H1 (cell line): ENCODE data around the gene PPEF2. TPM values are rescaled to one million over a fixed set of nuclear protein-coding genes. Genes with fewer than 3 reads are reported as not detected.

Experiments used
- CTCF ChIA-PET: fragments of 300-600 bp; sonication (Branson Sonifier 250); formaldehyde crosslinking; loops from one replicate; lab custom pipeline; 2021; ENCODE audit not compliant: partially characterized antibody; lab: Charles Lee
- POLR2A ChIA-PET: fragments of 300-600 bp; sonication (Branson Sonifier 250); formaldehyde crosslinking; loops from one replicate; lab custom pipeline; 2021; ENCODE audit warnings: inconsistent platforms; ENCODE audit not compliant: partially characterized antibody; lab: Charles Lee
- DNase-seq, 2 experiments: peaks; one replicate each; pipeline versions ENCODE4 v3.0.0 to v3.0.0-alpha.2; 2010 to 2022; ENCODE audit warnings: low spot score in 2 of 2, low read depth in 1 of 2, mixed read lengths in 1 of 2
- FAIRE-seq: peaks from 2 replicates; lab custom pipeline; 2011; peaks lifted over from hg19 to GRCh38; lab: Jason Lieb, UNC
- H2AFZ ChIP-seq: 2 replicates; pipeline ENCODE4 v1.8.1; 2012; ENCODE audit warnings: low read length, inconsistent platforms
- H2AK5ac ChIP-seq: 2 replicates; pipeline ENCODE4 v1.6.1; 2013; ENCODE audit warnings: low read depth, low read length
- H2BK120ac ChIP-seq: replicated peaks from 2 replicates; pipeline ENCODE3; 2013; ENCODE audit warnings: low read depth, low read length, inconsistent platforms
- H2BK12ac ChIP-seq: 2 replicates; pipeline ENCODE4 v1.6.1; 2013; ENCODE audit warnings: low read depth, low read length
- H2BK15ac ChIP-seq: 2 replicates; pipeline ENCODE4 v1.6.1; 2013; ENCODE audit warnings: low read length
- H2BK20ac ChIP-seq: 2 replicates; pipeline ENCODE4 v1.6.1; 2013; ENCODE audit warnings: low read length
- H2BK5ac ChIP-seq: 2 replicates; pipeline ENCODE4 v1.6.1; 2013; ENCODE audit warnings: low read depth, low read length
- H3K14ac ChIP-seq: 2 replicates; pipeline ENCODE4 v1.6.1; 2013; ENCODE audit warnings: inconsistent platforms; ENCODE audit not compliant: insufficient read length
- H3K18ac ChIP-seq: 2 replicates; pipeline ENCODE4 v1.6.1; 2013; ENCODE audit warnings: low read length; ENCODE audit errors: extremely low read depth
- H3K23ac ChIP-seq: 2 replicates; pipeline ENCODE4 v1.6.1; 2013; ENCODE audit warnings: inconsistent platforms; ENCODE audit not compliant: insufficient read length
- H3K23me2 ChIP-seq: 2 replicates; pipeline ENCODE4 v1.6.1; 2013; ENCODE audit warnings: low read depth, low read length
- H3K27ac ChIP-seq: 2 replicates; pipeline ENCODE4 v1.6.1; 2011; ENCODE audit warnings: low read depth, low read length, inconsistent platforms
- H3K27me3 ChIP-seq, 4 experiments: replicated peaks in 1 of 4; 1 replicate in 1 of 4; 2 replicates in 3 of 4; pipeline versions ENCODE4 v1.6.1 to v1.8.1; 2011 to 2013; ENCODE audit warnings: low read length in 3 of 4, mild to moderate bottlenecking in 3 of 4, inconsistent platforms in 2 of 4, mixed read lengths in 2 of 4, moderate library complexity in 1 of 4; ENCODE audit not compliant: control insufficient read depth in 3 of 4, insufficient read depth in 3 of 4; ENCODE audit errors: extremely low read depth in 1 of 4
- H3K36me3 ChIP-seq, 4 experiments: 2 replicates each; pipeline versions ENCODE4 v1.6.1 to v1.8.1; 2011 to 2013; ENCODE audit warnings: mild to moderate bottlenecking in 4 of 4, low read length in 3 of 4, moderate library complexity in 2 of 4, control low read depth in 1 of 4, inconsistent platforms in 1 of 4; ENCODE audit not compliant: insufficient read depth in 4 of 4, control insufficient read depth in 2 of 4
- H3K4ac ChIP-seq: replicated peaks from 2 replicates; pipeline ENCODE3; 2013; ENCODE audit warnings: low read length, low read depth, mixed read lengths, inconsistent platforms; ENCODE audit not compliant: insufficient read length
- H3K4me1 ChIP-seq, 4 experiments: replicated peaks in 1 of 4; 1 replicate in 1 of 4; 2 replicates in 3 of 4; pipeline versions ENCODE4 v1.6.1 to v1.8.1; 2011 to 2013; ENCODE audit warnings: low read length in 3 of 4, inconsistent platforms in 2 of 4, mixed read lengths in 1 of 4; ENCODE audit not compliant: insufficient read depth in 4 of 4, control insufficient read depth in 3 of 4
- H3K4me2 ChIP-seq, 2 experiments: 2 replicates each; pipeline versions ENCODE4 v1.6.1 to v1.8.1; 2011 to 2013; ENCODE audit warnings: low read depth in 2 of 2, low read length in 2 of 2, control low read depth in 1 of 2, inconsistent platforms in 1 of 2, mild to moderate bottlenecking in 1 of 2; ENCODE audit not compliant: insufficient read depth in 1 of 2
- H3K4me3 ChIP-seq, 4 experiments: fragments of 200-600, 300-600 bp in 1 of 4; sonication (generic), shearing (Covaris generic), sonication (Bioruptor Twin) in 1 of 4; 2 replicates each; pipeline versions ENCODE4 v1.5.1 to v1.8.1; 2011 to 2016; ENCODE audit warnings: low read length in 4 of 4, low read depth in 3 of 4, control low read depth in 2 of 4, inconsistent platforms in 2 of 4, mild to moderate bottlenecking in 2 of 4, mixed read lengths in 1 of 4, moderate library complexity in 1 of 4; ENCODE audit not compliant: insufficient read depth in 2 of 4; ENCODE audit errors: extremely low read depth in 1 of 4
- H3K56ac ChIP-seq: replicated peaks from 2 replicates; pipeline ENCODE3; 2013; ENCODE audit warnings: low read depth, mild to moderate bottlenecking, mixed read lengths, low read length, inconsistent platforms; ENCODE audit not compliant: insufficient read length
- H3K79me1 ChIP-seq: 2 replicates; pipeline ENCODE4 v1.6.1; 2013; ENCODE audit warnings: low read depth, low read length, control low read depth
- H3K79me2 ChIP-seq, 2 experiments: 2 replicates each; pipeline versions ENCODE4 v1.6.1 to v1.8.1; 2012 to 2013; ENCODE audit warnings: low read length in 2 of 2, mild to moderate bottlenecking in 2 of 2, inconsistent platforms in 1 of 2; ENCODE audit not compliant: insufficient read depth in 2 of 2, control insufficient read depth in 1 of 2
- H3K9ac ChIP-seq, 4 experiments: replicated peaks in 1 of 4; 1 replicate in 1 of 4; 2 replicates in 3 of 4; pipeline versions ENCODE4 v1.6.1 to v1.8.1; 2011 to 2013; ENCODE audit warnings: low read depth in 3 of 4, low read length in 3 of 4, control low read depth in 2 of 4, mild to moderate bottlenecking in 2 of 4, moderate library complexity in 2 of 4, inconsistent platforms in 1 of 4; ENCODE audit errors: extremely low read depth in 1 of 4
- H3K9me3 ChIP-seq, 2 experiments: 2 replicates each; pipeline versions ENCODE4 v1.6.1 to v1.8.1; 2012 to 2013; ENCODE audit warnings: mild to moderate bottlenecking in 2 of 2, moderate library complexity in 2 of 2, control low read depth in 1 of 2, inconsistent platforms in 1 of 2, low read depth in 1 of 2, low read length in 1 of 2, mixed read lengths in 1 of 2; ENCODE audit not compliant: insufficient read depth in 2 of 2
- H4K20me1 ChIP-seq, 2 experiments: replicated peaks in 1 of 2; 2 replicates each; pipeline versions ENCODE3 to v1.8.1; 2011 to 2013; ENCODE audit warnings: inconsistent platforms in 2 of 2, low read length in 2 of 2, mild to moderate bottlenecking in 1 of 2; ENCODE audit not compliant: insufficient read depth in 2 of 2, control insufficient read depth in 1 of 2
- H4K5ac ChIP-seq: 2 replicates; pipeline ENCODE4 v1.6.1; 2013; ENCODE audit warnings: low read length, low read depth, mixed read lengths, inconsistent platforms; ENCODE audit not compliant: insufficient read length
- H4K8ac ChIP-seq: 2 replicates; pipeline ENCODE4 v1.8.0; 2013; ENCODE audit warnings: mild to moderate bottlenecking, moderate library complexity, low read length, inconsistent platforms; ENCODE audit not compliant: insufficient read depth; ENCODE audit errors: extremely low read depth
- H4K91ac ChIP-seq: replicated peaks from 2 replicates; pipeline ENCODE3; 2013; ENCODE audit warnings: low read length, mixed read lengths, inconsistent platforms; ENCODE audit not compliant: insufficient read length
- CHD2 ChIP-seq: IDR thresholded peaks from 2 replicates; pipeline ENCODE4 v1.6.1; 2012; ENCODE audit warnings: low read length, improper control_type of control experiment
- NANOG ChIP-seq: IDR thresholded peaks from 2 replicates; pipeline ENCODE4 v1.6.1; 2011; ENCODE audit warnings: low read length, low read depth, mild to moderate bottlenecking, inconsistent platforms; ENCODE audit not compliant: insufficient read depth, poor library complexity, severe bottlenecking
- PHF8 ChIP-seq: fragments of 200-600 bp; sonication (generic); conservative IDR thresholded peaks from 2 replicates; pipeline ENCODE4 v1.7.1; 2012; ENCODE audit warnings: low read depth, mild to moderate bottlenecking, inconsistent platforms, low read length, moderate library complexity
- WGBS, 2 experiments: shearing (Covaris generic) in 1 of 2; methylation state at CpG; one replicate each; pipeline versions ENCODE4 v1.1.6 to v1.1.7; 2013 to 2015; ENCODE audit warnings: low lambda C conversion rate in 2 of 2, mixed read lengths in 2 of 2, inconsistent platforms in 1 of 2, low coverage in 1 of 2, missing lambda C conversion rate in 1 of 2; ENCODE audit not compliant: insufficient replicate concordance in 2 of 2, insufficient coverage in 1 of 2, insufficient read length in 1 of 2; ENCODE audit errors: extremely low coverage in 1 of 2, missing lambda C conversion rate in 1 of 2; 5-methylcytosine and 5-hydroxymethylcytosine counted together
- polyA plus RNA-seq, 7 experiments: library from polyadenylated mRNA; depleted of rRNA in 3 of 7; stranded (reverse) in 5 of 7; unstranded in 2 of 7; fragments of >200 nt in 5 of 7; fragments of 200-250 nt in 2 of 7; gene quantifications; 1 replicate in 5 of 7; 2 replicates in 1 of 7; 4 replicates in 1 of 7; pipeline versions ENCODE4 v1.2.1 to v1.2.3, GENCODE V29; 2011 to 2013; ENCODE audit warnings: missing spikeins in 2 of 7, mixed read lengths in 2 of 7
- total RNA-seq: library from RNA; stranded (reverse); fragmentation: NEBNext Ultra II Directional; extraction: Animal tissue kit (Norgen Biotek cat#: 25700); gene quantifications from 2 replicates; pipeline ENCODE4 v1.2.1, GENCODE V29; 2021

The PPEF2 gene
- total and polyA plus RNA-seq, 2 of the 8 experiments (the other 6 are each of a cell fraction or from before 2014, with no cell fraction given), result not detected

GRCh38 chr4:75819121-75819520 is 83.1 kb downstream of the PPEF2 start:
- WGBS, 2 experiments, result 87% methylated on average over 4 of the region's 4 CpGs; no CpG with 5 or more reads in 1 of the 2 experiments
- no peaks in the 10 kb centered on the region for H3K27me3 ChIP-seq
- no peak overlapping the region for H2BK20ac ChIP-seq
- ChIA-PET POLR2A (no interaction called here), CTCF (interaction anchor here (0.9 kb wide), 1 partner anchor 73 kb away, joined by 3 read pairs; no protein-coding TSS in a partner anchor)
- no peak overlapping the region for H3K9ac ChIP-seq
- no peak overlapping the region for H3K18ac ChIP-seq
- H3K23ac ChIP-seq, result no peak overlapping the region
- H2AK5ac ChIP-seq, result no peak overlapping the region
- no peak overlapping the region for H2BK12ac ChIP-seq
- H3K4me3 ChIP-seq, result no peak overlapping the region
- H3K9me3 ChIP-seq, result no peaks in the 10 kb centered on the region
- no peak overlapping the region for H2BK5ac ChIP-seq
- H4K5ac ChIP-seq, result no peak overlapping the region
- no peak overlapping the region for H4K91ac ChIP-seq
- H3K23me2 ChIP-seq, result no peaks in the 10 kb centered on the region
- no peak overlapping the region for H3K4ac ChIP-seq
- no peaks in the 10 kb centered on the region for H3K79me1 ChIP-seq
- H3K56ac ChIP-seq, result no peak overlapping the region
- H4K20me1 ChIP-seq, result no peaks in the 10 kb centered on the region
- FAIRE-seq (no peak), DNase-seq (no peak)
- H3K14ac ChIP-seq, result no peak overlapping the region
- H3K27ac ChIP-seq, result no peak overlapping the region
- H4K8ac ChIP-seq, result no peak overlapping the region
- no peaks in the 10 kb centered on the region for H3K4me1 ChIP-seq
- peaks cover 6 to 18% (median 13%) of the 10 kb centered on the region in 4 experiments for H3K36me3 ChIP-seq
- no peak overlapping the region for H2AFZ ChIP-seq
- H3K4me2 ChIP-seq, result no peak overlapping the region
- no peak overlapping the region for H2BK15ac ChIP-seq
- no peaks in the 10 kb centered on the region for H3K79me2 ChIP-seq
- no peak for TF ChIP-seq NANOG
- no peak for TF ChIP-seq PHF8
- no peak for TF ChIP-seq CHD2
- TF ChIP-seq, all 59 proteins: peak for 0
- no peak overlapping the region for H2BK120ac ChIP-seq
